HepG2 (cell line): ENCODE measurements around the gene GJA9.

Experiments
- ELF3 ChIP-seq: IDR thresholded peaks from 2 replicates; pipeline ENCODE4 v1.6.1; 2016; ENCODE audit warnings: missing genetic modification reagents, missing compliant biosample characterization
- EZH2 ChIP-seq: conservative IDR thresholded peaks from 2 replicates; pipeline ENCODE4 v1.6.1; 2012; ENCODE audit warnings: mild to moderate bottlenecking, low read depth, low read length, moderate library complexity
- FOXP1 ChIP-seq, 2 experiments: fragments of 450-650 bp in 1 of 2; IDR thresholded peaks; 2 replicates each; pipeline ENCODE4 v1.6.1; 2017 to 2018; ENCODE audit warnings: antibody characterized with exemption in 1 of 2
- MXI1 ChIP-seq: IDR thresholded peaks from 3 replicates; pipeline ENCODE4 v1.6.1; 2012; ENCODE audit warnings: low read depth, low read length, inconsistent platforms, borderline replicate concordance
- MZF1 ChIP-seq: sonication (generic); formaldehyde crosslinking; IDR thresholded peaks from 2 replicates; pipeline ENCODE4 v1.8.1; 2023; ENCODE audit warnings: mild to moderate bottlenecking, missing genetic modification reagents, borderline replicate concordance
- NR2F6 ChIP-seq, 2 experiments: IDR thresholded peaks; 2 replicates each; pipeline ENCODE4 v1.6.1; 2016; ENCODE audit warnings: antibody characterized with exemption in 1 of 2, mild to moderate bottlenecking in 1 of 2
- PTBP1 ChIP-seq: fragments of 200-400 bp; formaldehyde crosslinking; IDR thresholded peaks from 2 replicates; pipeline ENCODE4 v1.6.1; 2018; ENCODE audit warnings: low read length, low read depth; ENCODE audit not compliant: poor library complexity, severe bottlenecking
- SMC3 ChIP-seq: IDR thresholded peaks from 2 replicates; pipeline ENCODE4 v1.6.1; 2011; ENCODE audit warnings: low read length, improper control_type of control experiment
- ZBTB38 ChIP-seq: sonication (generic); formaldehyde crosslinking; IDR thresholded peaks from 2 replicates; pipeline ENCODE4 v1.5.1; 2020; ENCODE audit warnings: mild to moderate bottlenecking, missing genetic modification reagents
- ZNF549 ChIP-seq: sonication (generic); formaldehyde crosslinking; IDR thresholded peaks from 2 replicates; pipeline ENCODE4 v1.5.0; 2020; ENCODE audit warnings: missing genetic modification reagents
- TF ChIP-seq, protein P1 (sequence below): sonication (generic); formaldehyde crosslinking; IDR thresholded peaks from 2 replicates; pipeline ENCODE4 v1.8.1; 2022; ENCODE audit warnings: low read depth, mild to moderate bottlenecking, missing genetic modification reagents
- TF ChIP-seq, protein P2 (sequence below): sonication (generic); formaldehyde crosslinking; IDR thresholded peaks from 2 replicates; pipeline ENCODE4 v1.9.0; 2021; ENCODE audit warnings: missing genetic modification reagents, mild to moderate bottlenecking, borderline replicate concordance
- TF ChIP-seq, protein P3 (sequence below): sonication (generic); formaldehyde crosslinking; IDR thresholded peaks from 2 replicates; pipeline ENCODE4 v1.5.1; 2020; ENCODE audit warnings: mild to moderate bottlenecking, missing genetic modification reagents, moderate library complexity

DNA sequence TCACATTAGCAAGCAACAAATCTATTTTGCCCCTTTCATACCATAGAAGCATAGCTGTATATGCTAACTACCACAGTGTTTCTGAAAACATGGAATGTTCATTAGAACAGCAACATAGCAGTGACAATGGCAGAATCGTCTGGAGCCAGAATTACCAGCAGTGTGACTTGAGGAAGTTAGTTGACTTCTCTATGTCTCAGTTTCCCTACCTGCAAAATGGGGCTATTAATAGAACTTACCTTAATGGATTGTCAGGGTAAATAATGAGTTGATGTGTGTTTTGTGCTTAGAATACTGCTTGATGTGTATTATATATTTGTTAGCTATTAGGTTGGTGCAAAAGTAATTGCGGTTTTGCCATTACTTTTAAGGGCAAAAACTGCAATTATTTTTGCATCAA, 14.8 kb upstream of the GJA9 start:
- TF ChIP-seq EZH2: no peak
- TF ChIP-seq ELF3 (CRISPR knock-in tag): no peak
- no peak for TF ChIP-seq FOXP1 (IDR thresholded peaks at IDR 0.05)
- TF ChIP-seq FOXP1 (CRISPR knock-in tag; IDR thresholded peaks at IDR 0.05): no peak
- TF ChIP-seq MXI1: no peak
- TF ChIP-seq SMC3: no peak
- TF ChIP-seq PTBP1: no peak
- TF ChIP-seq NR2F6 (IDR thresholded peaks at IDR 0.05): no peak
- TF ChIP-seq NR2F6 (CRISPR knock-in tag; IDR thresholded peaks at IDR 0.05): no peak
- TF ChIP-seq ZNF549 (CRISPR knock-in tag): no peak
- TF ChIP-seq, protein P1, sequence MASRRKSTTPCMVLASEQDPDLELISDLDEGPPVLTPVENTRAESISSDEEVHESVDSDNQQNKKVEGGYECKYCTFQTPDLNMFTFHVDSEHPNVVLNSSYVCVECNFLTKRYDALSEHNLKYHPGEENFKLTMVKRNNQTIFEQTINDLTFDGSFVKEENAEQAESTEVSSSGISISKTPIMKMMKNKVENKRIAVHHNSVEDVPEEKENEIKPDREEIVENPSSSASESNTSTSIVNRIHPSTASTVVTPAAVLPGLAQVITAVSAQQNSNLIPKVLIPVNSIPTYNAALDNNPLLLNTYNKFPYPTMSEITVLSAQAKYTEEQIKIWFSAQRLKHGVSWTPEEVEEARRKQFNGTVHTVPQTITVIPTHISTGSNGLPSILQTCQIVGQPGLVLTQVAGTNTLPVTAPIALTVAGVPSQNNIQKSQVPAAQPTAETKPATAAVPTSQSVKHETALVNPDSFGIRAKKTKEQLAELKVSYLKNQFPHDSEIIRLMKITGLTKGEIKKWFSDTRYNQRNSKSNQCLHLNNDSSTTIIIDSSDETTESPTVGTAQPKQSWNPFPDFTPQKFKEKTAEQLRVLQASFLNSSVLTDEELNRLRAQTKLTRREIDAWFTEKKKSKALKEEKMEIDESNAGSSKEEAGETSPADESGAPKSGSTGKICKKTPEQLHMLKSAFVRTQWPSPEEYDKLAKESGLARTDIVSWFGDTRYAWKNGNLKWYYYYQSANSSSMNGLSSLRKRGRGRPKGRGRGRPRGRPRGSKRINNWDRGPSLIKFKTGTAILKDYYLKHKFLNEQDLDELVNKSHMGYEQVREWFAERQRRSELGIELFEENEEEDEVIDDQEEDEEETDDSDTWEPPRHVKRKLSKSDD (CRISPR knock-in tag): no peak
- TF ChIP-seq ZBTB38 (CRISPR knock-in tag): no peak
- TF ChIP-seq MZF1: no peak
- TF ChIP-seq, protein P2, sequence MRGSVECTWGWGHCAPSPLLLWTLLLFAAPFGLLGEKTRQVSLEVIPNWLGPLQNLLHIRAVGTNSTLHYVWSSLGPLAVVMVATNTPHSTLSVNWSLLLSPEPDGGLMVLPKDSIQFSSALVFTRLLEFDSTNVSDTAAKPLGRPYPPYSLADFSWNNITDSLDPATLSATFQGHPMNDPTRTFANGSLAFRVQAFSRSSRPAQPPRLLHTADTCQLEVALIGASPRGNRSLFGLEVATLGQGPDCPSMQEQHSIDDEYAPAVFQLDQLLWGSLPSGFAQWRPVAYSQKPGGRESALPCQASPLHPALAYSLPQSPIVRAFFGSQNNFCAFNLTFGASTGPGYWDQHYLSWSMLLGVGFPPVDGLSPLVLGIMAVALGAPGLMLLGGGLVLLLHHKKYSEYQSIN (CRISPR knock-in tag): no peak
- TF ChIP-seq, protein P3, sequence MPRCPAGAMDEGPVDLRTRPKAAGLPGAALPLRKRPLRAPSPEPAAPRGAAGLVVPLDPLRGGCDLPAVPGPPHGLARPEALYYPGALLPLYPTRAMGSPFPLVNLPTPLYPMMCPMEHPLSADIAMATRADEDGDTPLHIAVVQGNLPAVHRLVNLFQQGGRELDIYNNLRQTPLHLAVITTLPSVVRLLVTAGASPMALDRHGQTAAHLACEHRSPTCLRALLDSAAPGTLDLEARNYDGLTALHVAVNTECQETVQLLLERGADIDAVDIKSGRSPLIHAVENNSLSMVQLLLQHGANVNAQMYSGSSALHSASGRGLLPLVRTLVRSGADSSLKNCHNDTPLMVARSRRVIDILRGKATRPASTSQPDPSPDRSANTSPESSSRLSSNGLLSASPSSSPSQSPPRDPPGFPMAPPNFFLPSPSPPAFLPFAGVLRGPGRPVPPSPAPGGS (CRISPR knock-in tag): no peak
